IMR-90 (cell line): Measurements from ENCODE around the gene ATP5ME. TPM values are rescaled to one million over a fixed set of nuclear protein-coding genes. Genes with fewer than 3 reads are reported as not detected.

Experiments used
- ATAC-seq: fragments of 200-7000 bp; cut with Tn5 transposase; 2 replicates; pipeline ENCODE4 v1.9.1; 2020; ENCODE audit warnings: low read depth, mild to moderate bottlenecking, moderate library complexity
- BruUV-seq: library from RNA; stranded (reverse); fragments of 400-500 nt; replicated peaks from 2 replicates; lab custom pipeline; 2021; lab: Mats Ljungman, UMichigan
- CTCF ChIA-PET: fragments of 300-600 bp; formaldehyde crosslinking; extraction: SDS; loops from one replicate; lab custom pipeline; 2021; ENCODE audit warnings: antibody characterized with exemption; lab: Yijun Ruan, JAX
- POLR2A ChIA-PET: fragments of 300-600 bp; sonication (Branson Sonifier 250); formaldehyde crosslinking; loops from one replicate; lab custom pipeline; 2022; ENCODE audit warnings: antibody characterized with exemption; ENCODE audit not compliant: unreplicated experiment; lab: Charles Lee
- DNase-seq: peaks from one replicate; pipeline ENCODE4 v3.0.0; 2013
- H2AFZ ChIP-seq: replicated peaks from 2 replicates; pipeline ENCODE3; 2013; ENCODE audit warnings: low read length, mild to moderate bottlenecking; ENCODE audit not compliant: poor library complexity
- H2AK5ac ChIP-seq: 2 replicates; pipeline ENCODE4 v1.6.1; 2013; ENCODE audit warnings: low read depth, low read length, inconsistent platforms
- H2AK9ac ChIP-seq: replicated peaks from 2 replicates; pipeline ENCODE3; 2013; ENCODE audit warnings: mild to moderate bottlenecking, low read depth, low read length, moderate library complexity; ENCODE audit not compliant: poor library complexity
- H2BK120ac ChIP-seq: 2 replicates; pipeline ENCODE4 v1.6.1; 2013; ENCODE audit warnings: low read depth, low read length, inconsistent platforms
- H2BK15ac ChIP-seq: 3 replicates; pipeline ENCODE4 v1.6.1; 2013; ENCODE audit warnings: low read depth, low read length, inconsistent platforms
- H2BK20ac ChIP-seq: 2 replicates; pipeline ENCODE4 v1.6.1; 2013; ENCODE audit warnings: low read depth, mild to moderate bottlenecking, inconsistent platforms, low read length, moderate library complexity
- H2BK5ac ChIP-seq: 2 replicates; pipeline ENCODE4 v1.6.1; 2013; ENCODE audit warnings: mild to moderate bottlenecking, low read depth, low read length, inconsistent platforms; ENCODE audit not compliant: poor library complexity, severe bottlenecking
- H3K14ac ChIP-seq: replicated peaks from 2 replicates; pipeline ENCODE4 v1.6.1; 2013; ENCODE audit warnings: low read depth, low read length, inconsistent platforms
- H3K18ac ChIP-seq: 2 replicates; pipeline ENCODE4 v1.6.1; 2013; ENCODE audit warnings: low read depth, low read length, control low read depth
- H3K23ac ChIP-seq: 2 replicates; pipeline ENCODE4 v1.6.1; 2013; ENCODE audit warnings: low read depth, low read length, inconsistent platforms
- H3K27ac ChIP-seq: 2 replicates; pipeline ENCODE4 v1.5.1; 2013; ENCODE audit warnings: mild to moderate bottlenecking, control low read depth, low read length; ENCODE audit not compliant: insufficient read depth
- H3K27me3 ChIP-seq: 2 replicates; pipeline ENCODE4 v1.6.1; 2013; ENCODE audit warnings: low read length; ENCODE audit not compliant: control insufficient read depth, insufficient read depth
- H3K36me3 ChIP-seq: 2 replicates; pipeline ENCODE4 v1.6.1; 2013; ENCODE audit warnings: low read length, mixed read lengths; ENCODE audit not compliant: control insufficient read depth, insufficient read depth
- H3K4ac ChIP-seq: 2 replicates; pipeline ENCODE4 v1.6.1; 2013; ENCODE audit warnings: low read depth, low read length, inconsistent platforms
- H3K4me1 ChIP-seq: 2 replicates; pipeline ENCODE4 v1.6.1; 2013; ENCODE audit warnings: low read length, mixed read lengths; ENCODE audit not compliant: control insufficient read depth, insufficient read depth
- H3K4me2 ChIP-seq: 2 replicates; pipeline ENCODE4 v1.6.1; 2013; ENCODE audit warnings: low read depth, mild to moderate bottlenecking, control low read depth, low read length, moderate library complexity
- H3K4me3 ChIP-seq: 2 replicates; pipeline ENCODE4 v1.5.1; 2013; ENCODE audit warnings: low read depth, mild to moderate bottlenecking, control low read depth, low read length, moderate library complexity; ENCODE audit not compliant: insufficient read depth
- H3K56ac ChIP-seq: 2 replicates; pipeline ENCODE4 v1.6.1; 2013; ENCODE audit warnings: low read length, inconsistent platforms; ENCODE audit not compliant: insufficient read depth; ENCODE audit errors: extremely low read depth
- H3K79me1 ChIP-seq, 2 experiments: 2 replicates each; pipeline ENCODE4 v1.6.1; 2013; ENCODE audit warnings: low read length in 2 of 2, inconsistent platforms in 1 of 2, low read depth in 1 of 2
- H3K9ac ChIP-seq: 2 replicates; pipeline ENCODE4 v1.6.1; 2013; ENCODE audit warnings: low read depth, low read length, control low read depth
- H3K9me1 ChIP-seq: 2 replicates; pipeline ENCODE4 v1.6.1; 2013; ENCODE audit warnings: low read length, inconsistent platforms; ENCODE audit not compliant: insufficient read depth
- H3K9me3 ChIP-seq: 2 replicates; pipeline ENCODE4 v1.6.1; 2013; ENCODE audit warnings: low read length; ENCODE audit not compliant: control insufficient read depth, insufficient read depth
- H4K20me1 ChIP-seq: 2 replicates; pipeline ENCODE4 v1.6.1; 2013; ENCODE audit warnings: low read length, inconsistent platforms; ENCODE audit not compliant: insufficient read depth
- H4K5ac ChIP-seq: 2 replicates; pipeline ENCODE4 v1.6.1; 2013; ENCODE audit warnings: mild to moderate bottlenecking, low read depth, low read length, control low read depth
- H4K8ac ChIP-seq, 2 experiments: 2 replicates each; pipeline ENCODE4 v1.6.1; 2013; ENCODE audit warnings: low read depth in 2 of 2, low read length in 2 of 2, control low read depth in 1 of 2, inconsistent platforms in 1 of 2
- H4K91ac ChIP-seq: 2 replicates; pipeline ENCODE4 v1.6.1; 2013; ENCODE audit warnings: low read depth, low read length, inconsistent platforms; ENCODE audit not compliant: insufficient read depth
- BHLHE40 ChIP-seq: fragments of 150-350 bp; IDR thresholded peaks from 2 replicates; pipeline ENCODE4 v1.6.1; 2016; ENCODE audit warnings: mild to moderate bottlenecking, low read depth, low read length
- CHD1 ChIP-seq: IDR thresholded peaks from 2 replicates; pipeline ENCODE4 v1.6.1; 2012; ENCODE audit warnings: low read depth, low read length, improper control_type of control experiment
- FOS ChIP-seq: fragments of 150-350 bp; IDR thresholded peaks from 2 replicates; pipeline ENCODE4 v1.6.1; 2016; ENCODE audit warnings: low read depth, low read length
- NFE2L2 ChIP-seq: fragments of 150-350 bp; IDR thresholded peaks from 2 replicates; pipeline ENCODE4 v1.6.1; 2016; ENCODE audit warnings: low read depth, mild to moderate bottlenecking, low read length
- RAD21 ChIP-seq: IDR thresholded peaks from 2 replicates; pipeline ENCODE4 v1.6.1; 2012; ENCODE audit warnings: low read length, improper control_type of control experiment
- RCOR1 ChIP-seq: IDR thresholded peaks from 2 replicates; pipeline ENCODE4 v1.6.1; 2012; ENCODE audit warnings: mild to moderate bottlenecking, low read length, improper control_type of control experiment; ENCODE audit not compliant: insufficient replicate concordance
- WGBS, 2 experiments: methylation state at CpG; one replicate each; pipeline versions ENCODE4 v1.1.5 to v1.1.7; 2013; ENCODE audit warnings: missing lambda C conversion rate in 2 of 2; ENCODE audit not compliant: insufficient read length in 1 of 2; ENCODE audit errors: extremely low coverage in 2 of 2; 5-methylcytosine and 5-hydroxymethylcytosine counted together
- dilution Hi-C: fragments of 300-500 bp; cut with HindIII; formaldehyde crosslinking; loops from one replicate; pipeline ENCODE4 v1.14.3; 2018; ENCODE audit warnings: low sequenced_read_pairs; ENCODE audit not compliant: unreplicated experiment
- in situ Hi-C: fragments of 300-500 bp; cut with MboI; formaldehyde crosslinking; loops from 3 replicates; pipeline ENCODE4 v1.14.3; 2019; ENCODE audit warnings: low sequenced_read_pairs, inconsistent platforms, mixed read lengths
- intact Hi-C: fragments of 100-400 bp; cut with micrococcal nuclease; formaldehyde crosslinking; loops from 2 replicates; pipeline ENCODE4 v1.10.0; 2022
- polyA plus RNA-seq, 3 experiments: library from polyadenylated mRNA; depleted of rRNA; stranded (reverse); fragments of >200 nt; gene quantifications; 2 replicates each; pipeline ENCODE4 v1.2.3, GENCODE V29; 2012; ENCODE audit warnings: low replicate concordance in 1 of 3
- total RNA-seq: library from RNA; depleted of rRNA; stranded (reverse); fragments of >200 nt; gene quantifications from 2 replicates; pipeline ENCODE4 v1.2.3, GENCODE V29; 2012

ATP5ME gene
- total and polyA plus RNA-seq, 2 of the 4 experiments (the other 2 are of a cell fraction), result 39.3 to 603 TPM

GRCh38 chr4:628311-628741 is 45.8 kb downstream of the ATP5ME start:
- Histone ChIP-seq H3K4ac (no peak overlapping the region), H3K9me3 (peaks cover 24% of the 10 kb centered on the region), H3K4me2 (no peak overlapping the region), H3K27ac (no peak overlapping the region), H2BK20ac (no peak overlapping the region), H3K79me1 (no peaks in the 10 kb centered on the region), H3K4me3 (no peak overlapping the region), H2BK120ac (no peak overlapping the region), H3K27me3 (no peaks in the 10 kb centered on the region), H3K14ac (no peak overlapping the region), H3K9ac (no peak overlapping the region), H2AFZ (no peak overlapping the region), H3K56ac (no peak overlapping the region), H4K5ac (no peak overlapping the region), H4K91ac (no peak overlapping the region), H2BK15ac (no peak overlapping the region), H3K23ac (no peak overlapping the region), H3K18ac (no peak overlapping the region), H3K9me1 (no peaks in the 10 kb centered on the region), H4K8ac (no peak overlapping the region), H2AK5ac (no peak overlapping the region), H2BK5ac (no peak overlapping the region), H4K20me1 (no peaks in the 10 kb centered on the region), H3K36me3 (no peaks in the 10 kb centered on the region), H3K4me1 (no peaks in the 10 kb centered on the region), H2AK9ac (no peak overlapping the region)
- POLR2A ChIA-PET, result no interaction called here
- CTCF ChIA-PET, result no interaction called here
- DNase-seq, result no peak
- ATAC-seq, result no peak
- no peak for TF ChIP-seq RAD21
- TF ChIP-seq BHLHE40, result no peak
- no peak for TF ChIP-seq NFE2L2
- TF ChIP-seq FOS, result no peak
- no peak for TF ChIP-seq RCOR1
- no peak for TF ChIP-seq CHD1
- in situ Hi-C loops (no loop called here), dilution Hi-C loops (no loop called here), intact Hi-C loops (no loop called here)
- WGBS, 2 experiments, result 89% methylated on average over 10 of the region's 17 CpGs; no CpG with 5 or more reads in 1 of the 2 experiments
- no TSS peak for BruUV-seq
